CD14-positive monocyte (primary cell): ENCODE data around the gene LRRC10B. TPM values are rescaled to one million over a fixed set of nuclear protein-coding genes. Genes with fewer than 3 reads are reported as not detected.

ENCODE experiments used
- DNase-seq, 3 donors: peaks; one replicate each; pipeline ENCODE4 v3.0.0-alpha.2; 2011 to 2022
- H2AFZ ChIP-seq: 2 replicates; pipeline ENCODE4 v1.6.0; 2012; ENCODE audit warnings: mild to moderate bottlenecking, low read depth, low read length, inconsistent platforms; ENCODE audit not compliant: insufficient read depth, poor library complexity, severe bottlenecking
- H3K27ac ChIP-seq, 2 donors: 1 replicate in 1 of 2; 2 replicates in 1 of 2; pipeline ENCODE4 v1.5.1; 2012 to 2013; ENCODE audit warnings: low read length in 2 of 2, control low read depth in 1 of 2, inconsistent platforms in 1 of 2, low read depth in 1 of 2, mild to moderate bottlenecking in 1 of 2
- H3K27me3 ChIP-seq, 2 donors: one replicate each; pipeline versions ENCODE4 v1.6.0 to v1.6.1; 2011 to 2013; ENCODE audit warnings: low read length in 2 of 2; ENCODE audit not compliant: control insufficient read depth in 2 of 2, insufficient read depth in 2 of 2
- H3K36me3 ChIP-seq, 2 donors: replicated peaks in 1 of 2; 1 replicate in 1 of 2; 2 replicates in 1 of 2; pipeline versions ENCODE4 v1.5.1 to v1.6.1; 2012 to 2013; ENCODE audit warnings: low read length in 2 of 2, control low read depth in 1 of 2, inconsistent platforms in 1 of 2, mild to moderate bottlenecking in 1 of 2; ENCODE audit not compliant: insufficient read depth in 2 of 2, control insufficient read depth in 1 of 2
- H3K4me1 ChIP-seq, 2 donors: 1 replicate in 1 of 2; 2 replicates in 1 of 2; pipeline versions ENCODE4 v1.5.1 to v1.6.1; 2012 to 2013; ENCODE audit warnings: low read length in 2 of 2, control low read depth in 1 of 2, inconsistent platforms in 1 of 2, mild to moderate bottlenecking in 1 of 2, moderate library complexity in 1 of 2; ENCODE audit not compliant: insufficient read depth in 2 of 2, control insufficient read depth in 1 of 2
- H3K4me2 ChIP-seq: replicated peaks from 2 replicates; pipeline ENCODE3; 2012; ENCODE audit warnings: low read length, moderate library complexity, mild to moderate bottlenecking; ENCODE audit not compliant: poor library complexity, severe bottlenecking; ENCODE audit errors: extremely low read depth
- H3K4me3 ChIP-seq, 3 experiments: fragments of 200-600 bp in 1 of 3; sonication (generic) in 1 of 3; replicated peaks in 1 of 3; 1 replicate in 2 of 3; 2 replicates in 1 of 3; pipeline ENCODE4 v1.5.1; 2011 to 2013; ENCODE audit warnings: low read length in 3 of 3, mild to moderate bottlenecking in 3 of 3, control low read depth in 2 of 3, low read depth in 2 of 3, inconsistent platforms in 1 of 3, moderate library complexity in 1 of 3
- H3K79me2 ChIP-seq: 2 replicates; pipeline ENCODE4 v1.6.0; 2012; ENCODE audit warnings: mild to moderate bottlenecking, control low read depth, inconsistent platforms, low read length, moderate library complexity; ENCODE audit not compliant: insufficient read depth
- H3K9ac ChIP-seq: 2 replicates; pipeline ENCODE4 v1.6.0; 2017; ENCODE audit warnings: low read length, mild to moderate bottlenecking; ENCODE audit not compliant: insufficient read depth, poor library complexity, severe bottlenecking
- H3K9me3 ChIP-seq, 2 donors: replicated peaks in 1 of 2; 1 replicate in 1 of 2; 2 replicates in 1 of 2; pipeline versions ENCODE4 v1.5.1 to v1.6.1; 2012 to 2013; ENCODE audit warnings: low read length in 2 of 2, control low read depth in 1 of 2; ENCODE audit not compliant: control insufficient read depth in 1 of 2, insufficient read depth in 1 of 2
- H4K20me1 ChIP-seq: 2 replicates; pipeline ENCODE4 v1.6.0; 2012; ENCODE audit warnings: mild to moderate bottlenecking, low read length, control low read depth, moderate library complexity; ENCODE audit not compliant: insufficient read depth
- H3K27ac Mint-ChIP-seq, 7 donors: one replicate each; pipeline ENCODE4 v1.8.0; 2020; ENCODE audit warnings: mild to moderate bottlenecking in 7 of 7, mixed read lengths in 7 of 7, moderate library complexity in 6 of 7, inconsistent platforms in 2 of 7
- H3K27me3 Mint-ChIP-seq, 3 donors: one replicate each; pipeline ENCODE4 v1.8.0; 2021 to 2022; ENCODE audit warnings: low read depth in 3 of 3, mild to moderate bottlenecking in 3 of 3, mixed read lengths in 3 of 3, moderate library complexity in 3 of 3, inconsistent platforms in 1 of 3
- H3K36me3 Mint-ChIP-seq, 2 donors: one replicate each; pipeline ENCODE4 v1.8.0; 2020; ENCODE audit warnings: mixed read lengths in 2 of 2, inconsistent platforms in 1 of 2, mild to moderate bottlenecking in 1 of 2
- H3K4me1 Mint-ChIP-seq: one replicate; pipeline ENCODE4 v1.8.0; 2020; ENCODE audit warnings: mild to moderate bottlenecking, mixed read lengths
- H3K4me3 Mint-ChIP-seq, 2 donors: one replicate each; pipeline ENCODE4 v1.8.0; 2020; ENCODE audit warnings: mild to moderate bottlenecking in 2 of 2, mixed read lengths in 2 of 2, moderate library complexity in 1 of 2
- H3K9me3 Mint-ChIP-seq, 7 donors: one replicate each; pipeline ENCODE4 v1.8.0; 2020 to 2022; ENCODE audit warnings: mixed read lengths in 7 of 7, mild to moderate bottlenecking in 6 of 7, moderate library complexity in 6 of 7, inconsistent platforms in 2 of 7
- CTCF ChIP-seq: fragments of 200-600 bp; IDR thresholded peaks from one replicate; pipeline ENCODE4 v1.8.0; 2022; ENCODE audit warnings: antibody characterized with exemption, mild to moderate bottlenecking
- WGBS: methylation state at CpG from one replicate; pipeline ENCODE4 v1.1.5; 2013; ENCODE audit warnings: missing lambda C conversion rate; ENCODE audit not compliant: insufficient coverage; 5-methylcytosine and 5-hydroxymethylcytosine counted together
- intact Hi-C, 2 donors: fragments of 100-400 bp; cut with micrococcal nuclease; formaldehyde crosslinking; loops; one replicate each; pipeline versions ENCODE4 v1.15.0 to v1.15.1; 2023
- polyA plus RNA-seq, 3 donors: library from polyadenylated mRNA; depleted of rRNA in 1 of 3; unstranded in 2 of 3; stranded (reverse) in 1 of 3; fragments of 300-500 nt in 2 of 3; fragments of >200 nt in 1 of 3; fragmentation: Illumina TruSeq in 2 of 3; gene quantifications; 1 replicate in 2 of 3; 2 replicates in 1 of 3; pipeline ENCODE4 v1.2.3, GENCODE V29; 2012 to 2021

The LRRC10B gene
- polyA plus RNA-seq, 3 donors = not detected

GRCh38 chr11:61529537-61530225 is 21.1 kb downstream of the LRRC10B start:
- no peaks in the 10 kb centered on the region for H3K27me3 ChIP-seq
- WGBS = 90% methylated on average over 16 of the region's 21 CpGs
- H3K36me3 Mint-ChIP-seq = no peaks in the 10 kb centered on the region
- H3K27ac ChIP-seq = no peak overlapping the region
- intact Hi-C loops = no loop called here
- no peak overlapping the region for H3K27ac Mint-ChIP-seq
- peaks cover 0 to 1% (median 0%) of the 10 kb centered on the region in 7 donors for H3K9me3 Mint-ChIP-seq
- peaks cover 5 to 18% (median 10%) of the 10 kb centered on the region in 3 donors for H3K27me3 Mint-ChIP-seq
- no peaks in the 10 kb centered on the region for H3K4me1 ChIP-seq
- no peak overlapping the region for H3K4me3 Mint-ChIP-seq
- H3K9ac ChIP-seq = no peak overlapping the region
- H3K4me3 ChIP-seq = no peak overlapping the region
- no peak overlapping the region for H3K4me2 ChIP-seq
- no peaks in the 10 kb centered on the region for H3K9me3 ChIP-seq
- no peaks in the 10 kb centered on the region for H3K36me3 ChIP-seq
- no peak for TF ChIP-seq CTCF
- no peaks in the 10 kb centered on the region for H4K20me1 ChIP-seq
- no peaks in the 10 kb centered on the region for H3K4me1 Mint-ChIP-seq
- DNase-seq = no peak
- no peaks in the 10 kb centered on the region for H3K79me2 ChIP-seq
- H2AFZ ChIP-seq = no peak overlapping the region

- Histone ChIP-seq H3K4me1 (no peaks in the 10 kb centered on the region), H3K27me3 (no peaks in the 10 kb centered on the region), H3K9me3 (no peaks in the 10 kb centered on the region), H3K27ac (no peak overlapping the region), H3K36me3 (no peaks in the 10 kb centered on the region), H4K20me1 (no peaks in the 10 kb centered on the region), H3K9ac (no peak overlapping the region), H2AFZ (no peak overlapping the region), H3K4me2 (no peak overlapping the region), H3K79me2 (no peaks in the 10 kb centered on the region), H3K4me3 (no peak overlapping the region)
- H3K36me3 Mint-ChIP-seq = no peaks in the 10 kb centered on the region
- no peak overlapping the region for H3K4me3 Mint-ChIP-seq
- WGBS = 14% methylated on average over 1 of the region's 3 CpGs
- peaks cover 0 to 2% (median 0%) of the 10 kb centered on the region in 7 donors for H3K9me3 Mint-ChIP-seq
- H3K4me1 Mint-ChIP-seq = no peaks in the 10 kb centered on the region
- TF ChIP-seq CTCF = no peak
- no peak for DNase-seq
- intact Hi-C loops = no loop called here
- H3K27me3 Mint-ChIP-seq = peaks cover 3 to 19% (median 4%) of the 10 kb centered on the region in 3 donors
- H3K27ac Mint-ChIP-seq = no peak overlapping the region
Measured at GRCh38 chr11:61531044-61531443, 22.5 kb downstream of the LRRC10B start.
